ENCODE results near the gene ELF5. TPM values are rescaled to one million over a fixed set of nuclear protein-coding genes. Genes with fewer than 3 reads are reported as not detected.

ELF5 gene
- polyA plus RNA-seq, 1 donor from 2014 or later, result not detected

DNA sequence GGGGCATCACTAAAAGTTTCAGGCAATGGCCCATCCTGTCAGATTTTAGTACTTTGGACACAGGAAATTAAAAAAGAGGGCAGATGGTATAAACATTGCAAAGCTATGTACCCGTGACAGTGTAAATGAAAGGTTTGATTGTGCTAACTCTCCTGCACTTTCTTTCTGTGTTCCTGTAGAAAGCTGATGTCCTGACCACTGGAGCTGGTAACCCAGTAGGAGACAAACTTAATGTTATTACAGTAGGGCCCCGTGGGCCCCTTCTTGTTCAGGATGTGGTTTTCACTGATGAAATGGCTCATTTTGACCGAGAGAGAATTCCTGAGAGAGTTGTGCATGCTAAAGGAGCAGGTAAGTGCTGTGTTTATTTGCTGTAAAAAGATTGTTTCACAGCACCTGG is 64.6 kb downstream of the ELF5 start:
- H3K36me3 ChIP-seq (ENCODE audit: insufficient read depth, low read length), result no peaks in the 10 kb centered on the region
- no peaks in the 10 kb centered on the region for H3F3A ChIP-seq (ENCODE audit: insufficient read depth, low read length, poor library complexity, severe bottlenecking)
- no peak overlapping the region for H3K9ac ChIP-seq (ENCODE audit: low read length)
- no peaks in the 10 kb centered on the region for H3K27me3 ChIP-seq (ENCODE audit: insufficient read depth, low read depth, low read length)
- no peak overlapping the region for H3K27ac ChIP-seq (ENCODE audit: low read length)
- no peaks in the 10 kb centered on the region for H3K9me3 ChIP-seq (ENCODE audit: low read length)
- no peaks in the 10 kb centered on the region for H3K9me2 ChIP-seq (ENCODE audit: insufficient read depth, low read length)
- no peak overlapping the region for H2AFZ ChIP-seq (ENCODE audit: low read depth, low read length)
- H3K79me2 ChIP-seq (replicated peaks; ENCODE audit: insufficient read depth, low read length), result peaks cover 3% of the 10 kb centered on the region
- no peak overlapping the region for H3K4me2 ChIP-seq (ENCODE audit: low read length)
- H3K4me3 ChIP-seq (ENCODE audit: low read length), result no peak overlapping the region
- H4K20me1 ChIP-seq (ENCODE audit: insufficient read depth), result no peaks in the 10 kb centered on the region
- TF ChIP-seq EZH2 (IDR thresholded peaks at IDR 0.05; ENCODE audit: borderline replicate concordance, insufficient read depth, low read length, poor library complexity, severe bottlenecking), result no peak
- no peak for TF ChIP-seq POLR2AphosphoS5 (IDR thresholded peaks at IDR 0.05)
- no peak for TF ChIP-seq TAF1 (IDR thresholded peaks at IDR 0.05; ENCODE audit: low read depth)
- no peak for TF ChIP-seq MXI1 (conservative IDR thresholded peaks at IDR 0.05; ENCODE audit: poor library complexity, severe bottlenecking)
- TF ChIP-seq, protein P1, sequence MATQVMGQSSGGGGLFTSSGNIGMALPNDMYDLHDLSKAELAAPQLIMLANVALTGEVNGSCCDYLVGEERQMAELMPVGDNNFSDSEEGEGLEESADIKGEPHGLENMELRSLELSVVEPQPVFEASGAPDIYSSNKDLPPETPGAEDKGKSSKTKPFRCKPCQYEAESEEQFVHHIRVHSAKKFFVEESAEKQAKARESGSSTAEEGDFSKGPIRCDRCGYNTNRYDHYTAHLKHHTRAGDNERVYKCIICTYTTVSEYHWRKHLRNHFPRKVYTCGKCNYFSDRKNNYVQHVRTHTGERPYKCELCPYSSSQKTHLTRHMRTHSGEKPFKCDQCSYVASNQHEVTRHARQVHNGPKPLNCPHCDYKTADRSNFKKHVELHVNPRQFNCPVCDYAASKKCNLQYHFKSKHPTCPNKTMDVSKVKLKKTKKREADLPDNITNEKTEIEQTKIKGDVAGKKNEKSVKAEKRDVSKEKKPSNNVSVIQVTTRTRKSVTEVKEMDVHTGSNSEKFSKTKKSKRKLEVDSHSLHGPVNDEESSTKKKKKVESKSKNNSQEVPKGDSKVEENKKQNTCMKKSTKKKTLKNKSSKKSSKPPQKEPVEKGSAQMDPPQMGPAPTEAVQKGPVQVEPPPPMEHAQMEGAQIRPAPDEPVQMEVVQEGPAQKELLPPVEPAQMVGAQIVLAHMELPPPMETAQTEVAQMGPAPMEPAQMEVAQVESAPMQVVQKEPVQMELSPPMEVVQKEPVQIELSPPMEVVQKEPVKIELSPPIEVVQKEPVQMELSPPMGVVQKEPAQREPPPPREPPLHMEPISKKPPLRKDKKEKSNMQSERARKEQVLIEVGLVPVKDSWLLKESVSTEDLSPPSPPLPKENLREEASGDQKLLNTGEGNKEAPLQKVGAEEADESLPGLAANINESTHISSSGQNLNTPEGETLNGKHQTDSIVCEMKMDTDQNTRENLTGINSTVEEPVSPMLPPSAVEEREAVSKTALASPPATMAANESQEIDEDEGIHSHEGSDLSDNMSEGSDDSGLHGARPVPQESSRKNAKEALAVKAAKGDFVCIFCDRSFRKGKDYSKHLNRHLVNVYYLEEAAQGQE (IDR thresholded peaks at IDR 0.05; ENCODE audit: borderline replicate concordance), result no peak
- TF ChIP-seq RAD21 (conservative IDR thresholded peaks at IDR 0.05), result no peak
- no peak for TF ChIP-seq EP300 (conservative IDR thresholded peaks at IDR 0.05; ENCODE audit: poor library complexity, severe bottlenecking)
- TF ChIP-seq SMC3 (conservative IDR thresholded peaks at IDR 0.05; ENCODE audit: poor library complexity), result no peak
- TF ChIP-seq, protein P2, sequence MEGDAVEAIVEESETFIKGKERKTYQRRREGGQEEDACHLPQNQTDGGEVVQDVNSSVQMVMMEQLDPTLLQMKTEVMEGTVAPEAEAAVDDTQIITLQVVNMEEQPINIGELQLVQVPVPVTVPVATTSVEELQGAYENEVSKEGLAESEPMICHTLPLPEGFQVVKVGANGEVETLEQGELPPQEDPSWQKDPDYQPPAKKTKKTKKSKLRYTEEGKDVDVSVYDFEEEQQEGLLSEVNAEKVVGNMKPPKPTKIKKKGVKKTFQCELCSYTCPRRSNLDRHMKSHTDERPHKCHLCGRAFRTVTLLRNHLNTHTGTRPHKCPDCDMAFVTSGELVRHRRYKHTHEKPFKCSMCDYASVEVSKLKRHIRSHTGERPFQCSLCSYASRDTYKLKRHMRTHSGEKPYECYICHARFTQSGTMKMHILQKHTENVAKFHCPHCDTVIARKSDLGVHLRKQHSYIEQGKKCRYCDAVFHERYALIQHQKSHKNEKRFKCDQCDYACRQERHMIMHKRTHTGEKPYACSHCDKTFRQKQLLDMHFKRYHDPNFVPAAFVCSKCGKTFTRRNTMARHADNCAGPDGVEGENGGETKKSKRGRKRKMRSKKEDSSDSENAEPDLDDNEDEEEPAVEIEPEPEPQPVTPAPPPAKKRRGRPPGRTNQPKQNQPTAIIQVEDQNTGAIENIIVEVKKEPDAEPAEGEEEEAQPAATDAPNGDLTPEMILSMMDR (IDR thresholded peaks at IDR 0.05; ENCODE audit: poor library complexity, severe bottlenecking), result no peak

DNA sequence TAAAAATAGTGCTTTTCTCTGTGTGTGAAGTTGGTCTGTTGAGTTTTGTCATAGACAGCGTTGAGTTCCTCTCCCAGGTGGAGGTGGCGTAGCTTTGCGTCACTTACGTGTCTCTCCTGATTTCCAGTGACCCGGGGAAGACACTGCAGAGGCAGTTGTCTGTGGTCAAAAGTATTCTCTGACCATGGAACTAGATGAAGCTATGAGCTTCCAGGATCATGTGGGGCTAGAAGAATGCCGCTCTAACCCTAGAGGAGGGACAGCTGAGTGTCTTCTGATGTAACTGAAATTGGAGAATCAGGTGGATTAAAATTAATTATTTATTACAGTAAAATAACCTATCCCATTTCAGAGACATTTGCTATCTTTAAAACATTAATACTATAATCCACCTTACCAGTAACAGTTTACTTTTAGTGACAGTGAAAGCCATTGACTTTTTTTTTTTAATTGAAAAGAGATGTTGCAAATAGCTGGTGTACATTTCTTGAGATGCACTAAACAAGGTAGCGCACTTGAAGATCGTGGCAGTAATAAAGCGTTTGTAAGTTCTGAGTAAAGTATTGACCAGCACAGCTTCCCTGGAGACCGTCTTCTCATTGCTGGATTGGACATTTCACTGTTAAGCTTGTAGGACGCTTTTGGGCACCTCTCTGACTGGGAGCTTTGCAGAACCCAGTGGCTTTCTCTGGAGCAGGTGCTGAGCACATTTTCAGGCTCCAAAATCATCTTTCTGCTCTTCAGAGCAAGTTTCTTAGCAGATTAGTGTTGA is 65.2 kb downstream of the ELF5 start:
- peaks cover 3% of the 10 kb centered on the region for H3K79me2 ChIP-seq (replicated peaks; ENCODE audit: insufficient read depth, low read length)
- no peak overlapping the region for H3K9ac ChIP-seq (ENCODE audit: low read length)
- H3K4me2 ChIP-seq (ENCODE audit: low read length), result no peak overlapping the region
- H3K4me3 ChIP-seq (ENCODE audit: low read length), result no peak overlapping the region
- H3K9me3 ChIP-seq (ENCODE audit: low read length), result no peaks in the 10 kb centered on the region
- H2AFZ ChIP-seq (ENCODE audit: low read depth, low read length), result no peak overlapping the region
- no peaks in the 10 kb centered on the region for H3K36me3 ChIP-seq (ENCODE audit: insufficient read depth, low read length)
- H3F3A ChIP-seq (ENCODE audit: insufficient read depth, low read length, poor library complexity, severe bottlenecking), result no peaks in the 10 kb centered on the region
- no peak overlapping the region for H3K27ac ChIP-seq (ENCODE audit: low read length)
- TF ChIP-seq RAD21 (conservative IDR thresholded peaks at IDR 0.05) (no peak), TAF1 (IDR thresholded peaks at IDR 0.05; ENCODE audit: low read depth) (no peak), EZH2 (IDR thresholded peaks at IDR 0.05; ENCODE audit: borderline replicate concordance, insufficient read depth, low read length, poor library complexity, severe bottlenecking) (no peak), EP300 (conservative IDR thresholded peaks at IDR 0.05; ENCODE audit: poor library complexity, severe bottlenecking) (no peak), POLR2AphosphoS5 (IDR thresholded peaks at IDR 0.05) (no peak), MXI1 (conservative IDR thresholded peaks at IDR 0.05; ENCODE audit: poor library complexity, severe bottlenecking) (no peak), SMC3 (conservative IDR thresholded peaks at IDR 0.05; ENCODE audit: poor library complexity) (no peak)
- TF ChIP-seq, protein P1 (IDR thresholded peaks at IDR 0.05; ENCODE audit: borderline replicate concordance), result no peak
- TF ChIP-seq, protein P2 (IDR thresholded peaks at IDR 0.05; ENCODE audit: poor library complexity, severe bottlenecking), result no peak
- H4K20me1 ChIP-seq (ENCODE audit: insufficient read depth), result no peaks in the 10 kb centered on the region
- H3K9me2 ChIP-seq (ENCODE audit: insufficient read depth, low read length), result no peaks in the 10 kb centered on the region
- no peaks in the 10 kb centered on the region for H3K27me3 ChIP-seq (ENCODE audit: insufficient read depth, low read depth, low read length)

Measured in neural cell (in vitro differentiated cells).